GM12878 (cell line): ENCODE data around the gene RAB35. TPM values are rescaled to one million over a fixed set of nuclear protein-coding genes. Genes with fewer than 3 reads are reported as not detected.

Experiments
- ATAC-seq: fragments of 200-7000 bp; cut with Tn5 transposase; 3 replicates; pipeline ENCODE4 v1.9.1; 2020; ENCODE audit warnings: mild to moderate bottlenecking, moderate library complexity
- BruUV-seq: library from RNA; stranded (reverse); fragments of 400-500 nt; replicated peaks from 2 replicates; lab custom pipeline; 2021; lab: Mats Ljungman, UMichigan
- CTCF ChIA-PET: fragments of 300-600 bp; sonication (Branson Sonifier 250); formaldehyde crosslinking; extraction: SDS; loops from one replicate; lab custom pipeline; 2021; ENCODE audit warnings: inconsistent platforms; lab: Yijun Ruan, JAX
- POLR2A ChIA-PET: fragments of 350-600 bp; formaldehyde crosslinking; extraction: SDS; loops from one replicate; lab custom pipeline; 2021; ENCODE audit warnings: inconsistent platforms; lab: Charles Lee
- RAD21 ChIA-PET: fragments of 300-600 bp; sonication (Branson Sonifier 250); formaldehyde crosslinking; loops from one replicate; lab custom pipeline; 2023; ENCODE audit warnings: antibody characterized with exemption; ENCODE audit not compliant: unreplicated experiment; lab: Charles Lee
- SMC1A ChIA-PET: fragments of 300-600 bp; sonication (Branson Sonifier 250); formaldehyde crosslinking; loops from one replicate; lab custom pipeline; 2023; ENCODE audit not compliant: unreplicated experiment, uncharacterized antibody; lab: Charles Lee
- DNase-seq: peaks from one replicate; pipeline ENCODE4 v3.0.0-alpha.2; 2011; ENCODE audit warnings: low read depth, low spot score
- FAIRE-seq: peaks from 3 replicates; lab custom pipeline; 2011; peaks lifted over from hg19 to GRCh38; lab: Jason Lieb, UNC
- H2AFZ ChIP-seq: 2 replicates; pipeline ENCODE4 v1.6.0; 2011; ENCODE audit warnings: low read depth, low read length, control low read depth; ENCODE audit not compliant: control insufficient read depth
- H3K27ac ChIP-seq: 2 replicates; pipeline ENCODE4 v1.5.1; 2011; ENCODE audit warnings: control low read depth; ENCODE audit not compliant: control insufficient read depth, insufficient read depth
- H3K27me3 ChIP-seq, 2 experiments: replicated peaks in 1 of 2; 2 replicates each; pipeline versions ENCODE4 v1.6.0 to v1.6.1; 2011; ENCODE audit warnings: low read length in 1 of 2; ENCODE audit not compliant: control insufficient read depth in 2 of 2, insufficient read depth in 2 of 2
- H3K36me3 ChIP-seq, 2 experiments: 2 replicates each; pipeline ENCODE4 v1.5.1; 2011; ENCODE audit warnings: low read length in 1 of 2; ENCODE audit not compliant: control insufficient read depth in 2 of 2, insufficient read depth in 2 of 2
- H3K4me1 ChIP-seq: 2 replicates; pipeline ENCODE4 v1.6.1; 2011; ENCODE audit warnings: mild to moderate bottlenecking, low read length, moderate library complexity, mixed read lengths; ENCODE audit not compliant: control insufficient read depth, insufficient read depth
- H3K4me2 ChIP-seq: 2 replicates; pipeline ENCODE4 v1.6.0; 2011; ENCODE audit warnings: control low read depth; ENCODE audit not compliant: control insufficient read depth, insufficient read depth
- H3K4me3 ChIP-seq: fragments of 200-600 bp; sonication (generic); 2 replicates; pipeline ENCODE4 v1.5.1; 2016
- H3K79me2 ChIP-seq: 2 replicates; pipeline ENCODE4 v1.6.0; 2011; ENCODE audit warnings: low read length; ENCODE audit not compliant: control insufficient read depth, insufficient read depth
- H3K9ac ChIP-seq: 2 replicates; pipeline ENCODE4 v1.8.0; 2011; ENCODE audit warnings: low read length, control low read depth, mixed read lengths; ENCODE audit not compliant: control insufficient read depth, insufficient read depth
- H3K9me3 ChIP-seq: replicated peaks from 3 replicates; pipeline ENCODE4 v1.5.1; 2011; ENCODE audit warnings: mild to moderate bottlenecking, low read length; ENCODE audit not compliant: control insufficient read depth, insufficient read depth
- H4K20me1 ChIP-seq: 2 replicates; pipeline ENCODE4 v1.6.0; 2011; ENCODE audit not compliant: control insufficient read depth, insufficient read depth
- ASH2L ChIP-seq: fragments of 300-600, 200-600 bp; sonication (generic); IDR thresholded peaks from 2 replicates; pipeline ENCODE4 v1.6.1; 2017; ENCODE audit warnings: low read depth, mild to moderate bottlenecking, borderline replicate concordance
- ATF7 ChIP-seq: fragments of 450-650 bp; IDR thresholded peaks from 2 replicates; pipeline ENCODE4 v1.6.1; 2016; ENCODE audit warnings: low read depth, mild to moderate bottlenecking
- CBFB ChIP-seq: IDR thresholded peaks from 2 replicates; pipeline ENCODE4 v1.6.1; 2016; ENCODE audit warnings: antibody characterized with exemption, low read depth
- EED ChIP-seq: sonication (generic); IDR thresholded peaks from 2 replicates; pipeline ENCODE4 v1.6.1; 2016; ENCODE audit warnings: antibody characterized with exemption, low read depth
- ETV6 ChIP-seq, 2 experiments: fragments of 450-650 bp in 1 of 2; IDR thresholded peaks in 1 of 2; conservative IDR thresholded peaks in 1 of 2; 2 replicates each; pipeline ENCODE4 v1.6.1; 2014; ENCODE audit warnings: antibody characterized with exemption in 1 of 2, borderline replicate concordance in 1 of 2, low read depth in 1 of 2, mild to moderate bottlenecking in 1 of 2, moderate library complexity in 1 of 2
- GABPA ChIP-seq: IDR thresholded peaks from 2 replicates; pipeline ENCODE4 v1.6.1; 2014; ENCODE audit warnings: antibody characterized with exemption, low read depth, mild to moderate bottlenecking, inconsistent platforms
- JUNB ChIP-seq: IDR thresholded peaks from 2 replicates; pipeline ENCODE4 v1.6.1; 2016; ENCODE audit warnings: antibody characterized with exemption, mild to moderate bottlenecking
- MEF2B ChIP-seq: fragments of 450-650 bp; IDR thresholded peaks from 2 replicates; pipeline ENCODE4 v1.6.1; 2018; ENCODE audit warnings: mild to moderate bottlenecking, moderate library complexity; ENCODE audit not compliant: partially characterized antibody, poor library complexity, severe bottlenecking
- NR2C2 ChIP-seq: IDR thresholded peaks from 2 replicates; pipeline ENCODE4 v1.6.1; 2011; ENCODE audit warnings: borderline replicate concordance, low read depth; ENCODE audit not compliant: control insufficient read depth, insufficient read length
- NR2F1 ChIP-seq: fragments of 450-650 bp; conservative IDR thresholded peaks from 2 replicates; pipeline ENCODE4 v1.6.1; 2017; ENCODE audit warnings: mild to moderate bottlenecking
- PAX8 ChIP-seq: fragments of 450-650 bp; IDR thresholded peaks from 2 replicates; pipeline ENCODE4 v1.6.1; 2017; ENCODE audit warnings: mild to moderate bottlenecking, moderate library complexity
- SMAD5 ChIP-seq: IDR thresholded peaks from 2 replicates; pipeline ENCODE4 v1.6.1; 2016; ENCODE audit warnings: antibody characterized with exemption, low read depth
- SP1 ChIP-seq: IDR thresholded peaks from one replicate; pipeline ENCODE4 v1.6.1; 2011; ENCODE audit warnings: low read depth, low read length
- STAT1 ChIP-seq: fragments of 450-650 bp; conservative IDR thresholded peaks from 2 replicates; pipeline ENCODE4 v1.6.1; 2014; ENCODE audit warnings: antibody characterized with exemption, mild to moderate bottlenecking
- YBX1 ChIP-seq: fragments of 450-650 bp; IDR thresholded peaks from 2 replicates; pipeline ENCODE4 v1.6.1; 2016; ENCODE audit warnings: antibody characterized with exemption
- ZNF274 ChIP-seq: IDR thresholded peaks from one replicate; pipeline ENCODE4 v1.8.0; 2011; ENCODE audit not compliant: insufficient read length, insufficient read depth
- WGBS: methylation state at CpG from one replicate; pipeline ENCODE4 v1.1.6; 2016; ENCODE audit warnings: low lambda C conversion rate; ENCODE audit not compliant: insufficient replicate concordance, insufficient coverage; ENCODE audit errors: missing lambda C conversion rate; 5-methylcytosine and 5-hydroxymethylcytosine counted together
- in situ Hi-C: fragments of 300-500 bp; cut with MboI; formaldehyde crosslinking; loops from 9 replicates; pipeline ENCODE4 v1.14.3; 2018; ENCODE audit warnings: mixed read lengths
- intact Hi-C: fragments of 100-400 bp; cut with micrococcal nuclease; formaldehyde crosslinking; loops from one replicate; pipeline ENCODE4 v1.14.2; 2022; ENCODE audit not compliant: unreplicated experiment
- polyA plus RNA-seq, 11 experiments: library from polyadenylated mRNA; depleted of rRNA in 4 of 11; unstranded in 6 of 11; stranded (reverse) in 5 of 11; fragments of >200 nt; fragmentation: Nextera tagmentation in 4 of 11; fragmentation: Illumina TruSeq in 1 of 11; extraction: Ambion mirVana in 4 of 11; extraction: Trizol in 1 of 11; gene quantifications; 1 replicate in 1 of 11; 2 replicates in 10 of 11; pipeline versions ENCODE4 v1.2.1 to v1.2.3, GENCODE V29; 2011 to 2016; ENCODE audit warnings: inconsistent platforms in 2 of 11, missing spikeins in 2 of 11, low read depth in 1 of 11
- total RNA-seq, 4 experiments: library from RNA; depleted of rRNA in 3 of 4; stranded (reverse); fragments of >200 nt in 3 of 4; fragmentation: Illumina TruSeq in 1 of 4; extraction: Trizol in 1 of 4; gene quantifications; 2 replicates each; pipeline versions ENCODE4 v1.2.1 to v1.2.3, GENCODE V29; 2013 to 2021
- TF ChIP-seq, protein P1 (sequence below): fragments of 450-650 bp; IDR thresholded peaks from 2 replicates; pipeline ENCODE4 v1.6.1; 2016; ENCODE audit warnings: mild to moderate bottlenecking
- TF ChIP-seq, protein P2 (sequence below): fragments of 450-650 bp; IDR thresholded peaks from 2 replicates; pipeline ENCODE4 v1.6.1; 2018; ENCODE audit warnings: mild to moderate bottlenecking, low read depth, moderate library complexity; ENCODE audit not compliant: partially characterized antibody
- TF ChIP-seq, protein P3 (sequence below): fragments of 450-650 bp; IDR thresholded peaks from 2 replicates; pipeline ENCODE4 v1.6.1; 2017; ENCODE audit warnings: low read depth, mild to moderate bottlenecking, moderate library complexity

RAB35 gene
- total and polyA plus RNA-seq, 10 of the 15 experiments (the other 5 are each of a cell fraction or from before 2014, with no cell fraction given): 0.76 to 99.2 (median 43.8) TPM

DNA sequence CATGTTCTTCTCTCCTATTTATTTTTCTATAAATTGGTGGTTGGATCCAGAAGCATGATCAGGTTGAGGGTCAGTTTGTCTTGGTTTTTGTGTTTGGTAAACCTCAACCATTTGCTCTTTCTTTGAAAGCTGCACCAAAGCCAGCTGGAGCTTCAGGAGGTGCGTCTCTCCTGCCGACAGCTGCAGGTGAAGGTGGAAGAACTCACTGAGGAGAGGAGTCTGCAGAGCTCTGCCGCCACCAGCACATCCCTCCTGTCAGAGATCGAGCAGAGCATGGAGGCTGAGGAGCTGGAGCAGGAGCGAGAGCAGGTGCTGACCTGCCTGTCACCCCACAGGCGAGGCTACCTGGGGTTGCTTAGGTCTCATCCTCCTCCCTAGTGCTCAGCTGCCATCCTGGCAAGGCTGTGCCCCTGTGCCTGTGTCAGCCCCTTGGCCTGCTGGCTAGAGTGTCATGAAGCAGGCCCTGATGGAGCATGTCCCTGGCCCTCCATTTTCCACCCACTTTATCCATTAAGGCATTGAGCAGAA is 45.0 kb downstream of the RAB35 start (continued):
- TF ChIP-seq NR2C2: no peak
- no peak for TF ChIP-seq NR2F1
- TF ChIP-seq, protein P1, sequence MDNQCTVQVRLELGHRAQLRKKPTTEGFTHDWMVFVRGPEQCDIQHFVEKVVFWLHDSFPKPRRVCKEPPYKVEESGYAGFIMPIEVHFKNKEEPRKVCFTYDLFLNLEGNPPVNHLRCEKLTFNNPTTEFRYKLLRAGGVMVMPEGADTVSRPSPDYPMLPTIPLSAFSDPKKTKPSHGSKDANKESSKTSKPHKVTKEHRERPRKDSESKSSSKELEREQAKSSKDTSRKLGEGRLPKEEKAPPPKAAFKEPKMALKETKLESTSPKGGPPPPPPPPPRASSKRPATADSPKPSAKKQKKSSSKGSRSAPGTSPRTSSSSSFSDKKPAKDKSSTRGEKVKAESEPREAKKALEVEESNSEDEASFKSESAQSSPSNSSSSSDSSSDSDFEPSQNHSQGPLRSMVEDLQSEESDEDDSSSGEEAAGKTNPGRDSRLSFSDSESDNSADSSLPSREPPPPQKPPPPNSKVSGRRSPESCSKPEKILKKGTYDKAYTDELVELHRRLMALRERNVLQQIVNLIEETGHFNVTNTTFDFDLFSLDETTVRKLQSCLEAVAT: no peak
- no peak for TF ChIP-seq SP1

DNA sequence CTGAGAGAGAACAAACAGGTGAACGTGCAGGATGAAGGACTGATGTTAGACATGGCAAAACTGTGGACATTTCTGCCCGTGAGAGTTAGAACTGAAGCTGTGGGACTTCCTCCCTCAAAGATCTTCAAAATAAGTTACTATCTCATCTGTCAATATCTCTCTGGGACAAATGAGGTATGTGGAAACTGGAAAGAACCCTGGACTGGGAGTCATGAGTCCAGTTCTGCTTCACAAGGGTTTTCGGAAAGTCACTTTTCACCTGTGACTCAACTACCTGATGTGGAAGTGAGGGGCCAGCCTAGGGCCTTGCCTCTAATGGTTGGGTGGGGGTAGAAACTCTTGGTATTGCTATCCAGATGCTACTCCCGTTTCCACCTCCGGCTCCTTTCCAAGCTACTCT is 47.3 kb downstream of the RAB35 start:
- H3K4me3 ChIP-seq: no peak overlapping the region
- no peaks in the 10 kb centered on the region for H3K4me1 ChIP-seq
- CTCF ChIA-PET: interaction anchor here (0.6 to 1.1 kb wide), 4 partner anchors 9 to 134 kb away, joined by 3 read pairs; no protein-coding TSS in a partner anchor
- no peak overlapping the region for H3K4me2 ChIP-seq
- no peaks in the 10 kb centered on the region for H3K9me3 ChIP-seq
- no peaks in the 10 kb centered on the region for H3K79me2 ChIP-seq
- ATAC-seq (no peak), DNase-seq (no peak), FAIRE-seq (no peak)
- 67% methylated on average over 5 of the region's 5 CpGs for WGBS
- H3K36me3 ChIP-seq: peaks cover 0 to 2% of the 10 kb centered on the region in 2 experiments; a peak in 2 of 4 replicates
- SMC1A ChIA-PET: interaction anchor here (0.6 to 1.2 kb wide), 4 partner anchors 11 to 130 kb away, joined by 3 read pairs; no protein-coding TSS in a partner anchor
- intact Hi-C loops: no loop called here
- no TSS peak for BruUV-seq
- no peak overlapping the region for H3K9ac ChIP-seq
- in situ Hi-C loops: no loop called here
- no peaks in the 10 kb centered on the region for H3K27me3 ChIP-seq
- RAD21 ChIA-PET: interaction anchor here (0.9 kb wide), 1 partner anchor 132 kb away, joined by 3 read pairs; the partner anchor contains the start of gene RPLP0
- H3K27ac ChIP-seq: no peak overlapping the region
- H2AFZ ChIP-seq: no peak overlapping the region
- POLR2A ChIA-PET: no interaction called here
- H4K20me1 ChIP-seq: no peaks in the 10 kb centered on the region
- TF ChIP-seq SMAD5 (no peak), STAT1 (no peak), ZNF274 (no peak), ASH2L (no peak), EED (no peak), YBX1 (no peak), ETV6 (conservative IDR thresholded peaks at IDR 0.05 in 1 of 2, IDR thresholded peaks at IDR 0.05 in 1 of 2; ENCODE audit: borderline replicate concordance in 1 of 2, low read depth in 1 of 2) (no peak), ATF7 (no peak), MEF2B (no peak), PAX8 (no peak), GABPA (no peak), CBFB (no peak), JUNB (no peak)
- TF ChIP-seq, protein P2, sequence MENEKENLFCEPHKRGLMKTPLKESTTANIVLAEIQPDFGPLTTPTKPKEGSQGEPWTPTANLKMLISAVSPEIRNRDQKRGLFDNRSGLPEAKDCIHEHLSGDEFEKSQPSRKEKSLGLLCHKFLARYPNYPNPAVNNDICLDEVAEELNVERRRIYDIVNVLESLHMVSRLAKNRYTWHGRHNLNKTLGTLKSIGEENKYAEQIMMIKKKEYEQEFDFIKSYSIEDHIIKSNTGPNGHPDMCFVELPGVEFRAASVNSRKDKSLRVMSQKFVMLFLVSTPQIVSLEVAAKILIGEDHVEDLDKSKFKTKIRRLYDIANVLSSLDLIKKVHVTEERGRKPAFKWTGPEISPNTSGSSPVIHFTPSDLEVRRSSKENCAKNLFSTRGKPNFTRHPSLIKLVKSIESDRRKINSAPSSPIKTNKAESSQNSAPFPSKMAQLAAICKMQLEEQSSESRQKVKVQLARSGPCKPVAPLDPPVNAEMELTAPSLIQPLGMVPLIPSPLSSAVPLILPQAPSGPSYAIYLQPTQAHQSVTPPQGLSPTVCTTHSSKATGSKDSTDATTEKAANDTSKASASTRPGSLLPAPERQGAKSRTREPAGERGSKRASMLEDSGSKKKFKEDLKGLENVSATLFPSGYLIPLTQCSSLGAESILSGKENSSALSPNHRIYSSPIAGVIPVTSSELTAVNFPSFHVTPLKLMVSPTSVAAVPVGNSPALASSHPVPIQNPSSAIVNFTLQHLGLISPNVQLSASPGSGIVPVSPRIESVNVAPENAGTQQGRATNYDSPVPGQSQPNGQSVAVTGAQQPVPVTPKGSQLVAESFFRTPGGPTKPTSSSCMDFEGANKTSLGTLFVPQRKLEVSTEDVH: no peak
- TF ChIP-seq, protein P3, sequence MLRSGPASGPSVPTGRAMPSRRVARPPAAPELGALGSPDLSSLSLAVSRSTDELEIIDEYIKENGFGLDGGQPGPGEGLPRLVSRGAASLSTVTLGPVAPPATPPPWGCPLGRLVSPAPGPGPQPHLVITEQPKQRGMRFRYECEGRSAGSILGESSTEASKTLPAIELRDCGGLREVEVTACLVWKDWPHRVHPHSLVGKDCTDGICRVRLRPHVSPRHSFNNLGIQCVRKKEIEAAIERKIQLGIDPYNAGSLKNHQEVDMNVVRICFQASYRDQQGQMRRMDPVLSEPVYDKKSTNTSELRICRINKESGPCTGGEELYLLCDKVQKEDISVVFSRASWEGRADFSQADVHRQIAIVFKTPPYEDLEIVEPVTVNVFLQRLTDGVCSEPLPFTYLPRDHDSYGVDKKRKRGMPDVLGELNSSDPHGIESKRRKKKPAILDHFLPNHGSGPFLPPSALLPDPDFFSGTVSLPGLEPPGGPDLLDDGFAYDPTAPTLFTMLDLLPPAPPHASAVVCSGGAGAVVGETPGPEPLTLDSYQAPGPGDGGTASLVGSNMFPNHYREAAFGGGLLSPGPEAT: no peak
